AG20443 (cell line): ENCODE measurements around the gene ELMO3.

ENCODE experiments used
- DNase-seq: peaks from one replicate; pipeline ENCODE4 v3.0.0; 2012; ENCODE audit warnings: low spot score, mixed read lengths

ELMO3 gene

GRCh38 chr16:67164599-67165061, 34.3 kb upstream of the ELMO3 start, which contains the start of gene HSF4:
Gene HSF4, plus strand, starts transcription at chr16:67164745. Its CDS starts 67 bp downstream, at chr16:67164812.
- DNase-seq: peak; percentile 81

GRCh38 chr16:67165121-67166078, 33.5 kb upstream of the ELMO3 start:
- DNase-seq: no peak

GRCh38 chr16:67166110-67166547, 32.8 kb upstream of the ELMO3 start:
- DNase-seq: no peak

- DNase-seq: no peak
Observed at GRCh38 chr16:67166598-67167168, 32.2 kb upstream of the ELMO3 start.

- no peak for DNase-seq
Observed at GRCh38 chr16:67167588-67167987, 31.3 kb upstream of the ELMO3 start.

- DNase-seq: no peak
Observed at GRCh38 chr16:67169011-67169451, 29.9 kb upstream of the ELMO3 start.

GRCh38 chr16:67169642-67170167, 29.2 kb upstream of the ELMO3 start:
- DNase-seq: no peak

GRCh38 chr16:67170168-67170948, 28.6 kb upstream of the ELMO3 start, which contains the start of gene NOL3:
Gene NOL3, plus strand, starts transcription at chr16:67170538.
- DNase-seq: peak; percentile 82

- DNase-seq: no peak
Observed at GRCh38 chr16:67170949-67171649, 27.8 kb upstream of the ELMO3 start.

GRCh38 chr16:67173323-67173722, 25.6 kb upstream of the ELMO3 start:
- no peak for DNase-seq

GRCh38 chr16:67173808-67174705, 24.9 kb upstream of the ELMO3 start:
- peak; percentile 86 for DNase-seq

GRCh38 chr16:67174706-67175231, 24.2 kb upstream of the ELMO3 start:
- no peak for DNase-seq

GRCh38 chr16:67176662-67177061, 22.3 kb upstream of the ELMO3 start:
- no peak for DNase-seq

- DNase-seq: peak; percentile 72
Observed at GRCh38 chr16:67177743-67178699, 20.9 kb upstream of the ELMO3 start.

GRCh38 chr16:67179421-67180080, 19.4 kb upstream of the ELMO3 start:
- no peak for DNase-seq

GRCh38 chr16:67180166-67180565, 18.8 kb upstream of the ELMO3 start:
- no peak for DNase-seq

GRCh38 chr16:67181346-67181745, 17.6 kb upstream of the ELMO3 start:
- DNase-seq: peak; percentile 48

GRCh38 chr16:67182288-67182687, 16.6 kb upstream of the ELMO3 start:
- no peak for DNase-seq
